PC-3 (cell line): ENCODE results near the gene CCR6. TPM values are rescaled to one million over a fixed set of nuclear protein-coding genes. Genes with fewer than 3 reads are reported as not detected.
"Not testable (repeated sequence)": the region's sequence is repeated elsewhere in the genome, so short reads cannot be mapped to it uniquely, and the experiment has no call there.

Experiments used
- ATAC-seq: fragments of 200-7000 bp; cut with Tn5 transposase; 2 replicates; pipeline ENCODE4 v1.9.1; 2020; ENCODE audit warnings: mild to moderate bottlenecking, moderate library complexity
- BruUV-seq: library from RNA; stranded (reverse); fragments of 400-500 nt; replicated peaks from 2 replicates; lab custom pipeline; 2021; lab: Mats Ljungman, UMichigan
- CTCF ChIA-PET: fragments of 300-600 bp; sonication (Branson Sonifier 250); formaldehyde crosslinking; loops from one replicate; lab custom pipeline; 2022; ENCODE audit warnings: antibody characterized with exemption; lab: Charles Lee
- POLR2A ChIA-PET: fragments of 300-600 bp; sonication (Branson Sonifier 250); formaldehyde crosslinking; loops from one replicate; lab custom pipeline; 2022; ENCODE audit warnings: antibody characterized with exemption; ENCODE audit not compliant: unreplicated experiment; lab: Charles Lee
- DNase-seq: peaks from one replicate; pipeline ENCODE4 v3.0.0-alpha.2; 2015
- H2AFZ ChIP-seq: fragments of 300-600 bp; sonication (generic); 2 replicates; pipeline ENCODE4 v1.6.0; 2016; ENCODE audit warnings: antibody characterized with exemption, low read length
- H3F3A ChIP-seq: fragments of 300-600 bp; sonication (generic); one replicate; pipeline ENCODE4 v1.6.0; 2017; ENCODE audit warnings: antibody characterized with exemption, low read length, control low read depth, mild to moderate bottlenecking; ENCODE audit not compliant: unreplicated experiment
- H3K27ac ChIP-seq: fragments of 300-600 bp; sonication (generic); 2 replicates; pipeline ENCODE4 v1.5.1; 2016; ENCODE audit warnings: mild to moderate bottlenecking, low read length
- H3K27me3 ChIP-seq: fragments of 300-600 bp; sonication (generic); 2 replicates; pipeline ENCODE4 v1.6.1; 2016; ENCODE audit warnings: low read length, mixed read lengths
- H3K36me3 ChIP-seq: fragments of 300-600 bp; sonication (generic); 2 replicates; pipeline ENCODE4 v1.6.1; 2016; ENCODE audit warnings: low read depth, mixed run types, low read length, mixed read lengths
- H3K4me1 ChIP-seq: fragments of 300-600 bp; sonication (generic); 2 replicates; pipeline ENCODE4 v1.5.1; 2016; ENCODE audit warnings: low read length; ENCODE audit not compliant: insufficient read depth
- H3K4me2 ChIP-seq: fragments of 300-600 bp; sonication (generic); 2 replicates; pipeline ENCODE4 v1.6.0; 2016; ENCODE audit warnings: low read length
- H3K4me3 ChIP-seq: fragments of 300-600 bp; sonication (generic); 2 replicates; pipeline ENCODE4 v1.5.1; 2016; ENCODE audit warnings: mild to moderate bottlenecking, low read length, mixed read lengths
- H3K79me2 ChIP-seq: fragments of 300-600 bp; sonication (generic); 2 replicates; pipeline ENCODE4 v1.6.1; 2017; ENCODE audit warnings: low read length, mixed read lengths
- H3K9ac ChIP-seq: fragments of 300-600 bp; sonication (generic); 2 replicates; pipeline ENCODE4 v1.6.0; 2016; ENCODE audit warnings: mild to moderate bottlenecking, low read length
- H3K9me2 ChIP-seq: fragments of 300-600 bp; sonication (generic); replicated peaks from 2 replicates; pipeline ENCODE4 v1.6.1; 2016; ENCODE audit warnings: mixed run types, low read length, mixed read lengths
- H3K9me3 ChIP-seq: fragments of 300-600 bp; sonication (generic); 2 replicates; pipeline ENCODE4 v1.6.1; 2016; ENCODE audit warnings: low read length, mixed read lengths
- H4K20me1 ChIP-seq: fragments of 300-600 bp; sonication (generic); 2 replicates; pipeline ENCODE4 v1.6.1; 2016; ENCODE audit warnings: low read length, mixed read lengths
- EZH2 ChIP-seq: fragments of 300-600 bp; sonication (generic); IDR thresholded peaks from one replicate; pipeline ENCODE4 v1.6.1; 2017; ENCODE audit warnings: antibody characterized with exemption, mild to moderate bottlenecking, low read length; ENCODE audit not compliant: unreplicated experiment
- EZH2phosphoT487 ChIP-seq: fragments of 300-600 bp; sonication (generic); IDR thresholded peaks from 2 replicates; pipeline ENCODE4 v1.6.1; 2018; ENCODE audit warnings: mild to moderate bottlenecking, antibody characterized with exemption, low read length, borderline replicate concordance
- intact Hi-C: fragments of 100-400 bp; cut with micrococcal nuclease; formaldehyde crosslinking; loops from 2 replicates; pipeline ENCODE4 v1.9.0; 2023
- total RNA-seq: library from RNA; depleted of rRNA; stranded (reverse); fragments of >200 nt; gene quantifications from 2 replicates; pipeline ENCODE4 v1.2.3, GENCODE V29; 2014
- TF ChIP-seq, protein P1 (sequence below): fragments of 300-600 bp; sonication (generic); conservative IDR thresholded peaks from 2 replicates; pipeline ENCODE4 v1.5.1; 2017; ENCODE audit warnings: antibody characterized with exemption, low read depth, mild to moderate bottlenecking, low read length

Gene CCR6
- total RNA-seq, 1 experiment from 2014 or later, result not detected

DNA sequence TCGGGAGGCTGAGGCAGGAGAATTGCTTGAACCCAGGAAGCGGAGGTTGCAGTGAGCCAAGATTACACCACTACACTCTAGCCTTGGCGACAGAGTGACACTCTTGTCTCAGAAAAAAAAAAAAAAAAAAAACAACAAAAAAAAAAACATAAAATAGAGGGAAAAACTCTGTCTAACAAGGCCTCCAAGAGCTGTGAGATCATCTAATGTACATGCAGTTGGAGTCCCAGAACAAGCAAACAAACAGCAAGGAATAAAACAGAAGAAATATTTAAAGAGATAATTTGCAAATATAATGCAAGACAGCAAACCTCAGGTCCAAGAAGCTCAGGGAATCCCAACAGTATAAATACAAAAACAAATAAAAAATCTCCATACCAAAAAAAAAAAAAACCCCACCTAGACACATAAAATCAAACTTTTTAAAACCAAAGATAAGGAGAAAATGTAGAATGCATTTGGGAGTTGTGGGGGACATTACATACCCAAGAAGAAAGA, 35.0 kb upstream of the CCR6 start:
- H3K79me2 ChIP-seq, result no peaks in the 10 kb centered on the region
- no peak for ATAC-seq
- H3K9me3 ChIP-seq, result no peaks in the 10 kb centered on the region
- no peak overlapping the region for H3K9ac ChIP-seq
- no peaks in the 10 kb centered on the region for H3K4me1 ChIP-seq
- ChIA-PET CTCF (no interaction called here), POLR2A (interaction anchor here (0.7 kb wide), 1 partner anchor 279 kb away, joined by 3 read pairs; no protein-coding TSS in a partner anchor)
- no TSS peak for BruUV-seq
- no peak overlapping the region for H3K4me3 ChIP-seq
- H3K4me2 ChIP-seq, result no peak overlapping the region
- H3K27me3 ChIP-seq, result peaks cover 13% of the 10 kb centered on the region; the same call in 1 of the 2 replicates
- DNase-seq, result no peak
- H4K20me1 ChIP-seq, result no peaks in the 10 kb centered on the region
- intact Hi-C loops, result no loop called here
- no peak for TF ChIP-seq EZH2
- TF ChIP-seq, protein P1, sequence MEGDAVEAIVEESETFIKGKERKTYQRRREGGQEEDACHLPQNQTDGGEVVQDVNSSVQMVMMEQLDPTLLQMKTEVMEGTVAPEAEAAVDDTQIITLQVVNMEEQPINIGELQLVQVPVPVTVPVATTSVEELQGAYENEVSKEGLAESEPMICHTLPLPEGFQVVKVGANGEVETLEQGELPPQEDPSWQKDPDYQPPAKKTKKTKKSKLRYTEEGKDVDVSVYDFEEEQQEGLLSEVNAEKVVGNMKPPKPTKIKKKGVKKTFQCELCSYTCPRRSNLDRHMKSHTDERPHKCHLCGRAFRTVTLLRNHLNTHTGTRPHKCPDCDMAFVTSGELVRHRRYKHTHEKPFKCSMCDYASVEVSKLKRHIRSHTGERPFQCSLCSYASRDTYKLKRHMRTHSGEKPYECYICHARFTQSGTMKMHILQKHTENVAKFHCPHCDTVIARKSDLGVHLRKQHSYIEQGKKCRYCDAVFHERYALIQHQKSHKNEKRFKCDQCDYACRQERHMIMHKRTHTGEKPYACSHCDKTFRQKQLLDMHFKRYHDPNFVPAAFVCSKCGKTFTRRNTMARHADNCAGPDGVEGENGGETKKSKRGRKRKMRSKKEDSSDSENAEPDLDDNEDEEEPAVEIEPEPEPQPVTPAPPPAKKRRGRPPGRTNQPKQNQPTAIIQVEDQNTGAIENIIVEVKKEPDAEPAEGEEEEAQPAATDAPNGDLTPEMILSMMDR, result no peak
- no peak for TF ChIP-seq EZH2phosphoT487
- no peaks in the 10 kb centered on the region for H3K9me2 ChIP-seq
- H3K36me3 ChIP-seq, result no peaks in the 10 kb centered on the region
- no peak overlapping the region for H3K27ac ChIP-seq
- no peaks in the 10 kb centered on the region for H3F3A ChIP-seq
- no peak overlapping the region for H2AFZ ChIP-seq

DNA sequence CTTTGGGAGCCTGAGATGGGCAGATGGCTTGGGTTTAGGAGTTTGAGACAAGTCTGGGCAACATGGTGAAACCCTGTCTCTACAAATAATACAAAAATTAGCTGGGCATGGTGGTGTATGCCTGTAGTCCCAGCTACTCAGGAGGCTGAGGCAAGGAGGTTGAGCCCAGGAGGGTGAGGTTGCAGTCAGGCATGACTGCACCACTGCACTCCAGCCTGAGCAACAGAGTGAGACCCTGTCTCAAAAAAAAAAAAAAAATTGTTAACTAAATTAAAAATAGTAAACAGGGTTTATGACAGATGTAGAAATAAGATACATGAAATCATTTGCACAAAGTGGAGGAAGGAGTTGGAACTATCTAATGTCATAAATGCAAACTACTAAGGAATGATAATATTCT, 34.2 kb upstream of the CCR6 start:
- BruUV-seq, H3K9me2 ChIP-seq, H3K36me3 ChIP-seq, H3K4me1 ChIP-seq, H2AFZ ChIP-seq, DNase-seq, CTCF ChIA-PET, H3K4me2 ChIP-seq, H3K79me2 ChIP-seq, H4K20me1 ChIP-seq, H3K4me3 ChIP-seq, H3K9me3 ChIP-seq, intact Hi-C loops, H3F3A ChIP-seq, H3K27ac ChIP-seq, POLR2A ChIA-PET, ATAC-seq, H3K9ac ChIP-seq: not testable (repeated sequence)
- peaks cover 18% of the 10 kb centered on the region; the same call in 1 of the 2 replicates for H3K27me3 ChIP-seq

DNA sequence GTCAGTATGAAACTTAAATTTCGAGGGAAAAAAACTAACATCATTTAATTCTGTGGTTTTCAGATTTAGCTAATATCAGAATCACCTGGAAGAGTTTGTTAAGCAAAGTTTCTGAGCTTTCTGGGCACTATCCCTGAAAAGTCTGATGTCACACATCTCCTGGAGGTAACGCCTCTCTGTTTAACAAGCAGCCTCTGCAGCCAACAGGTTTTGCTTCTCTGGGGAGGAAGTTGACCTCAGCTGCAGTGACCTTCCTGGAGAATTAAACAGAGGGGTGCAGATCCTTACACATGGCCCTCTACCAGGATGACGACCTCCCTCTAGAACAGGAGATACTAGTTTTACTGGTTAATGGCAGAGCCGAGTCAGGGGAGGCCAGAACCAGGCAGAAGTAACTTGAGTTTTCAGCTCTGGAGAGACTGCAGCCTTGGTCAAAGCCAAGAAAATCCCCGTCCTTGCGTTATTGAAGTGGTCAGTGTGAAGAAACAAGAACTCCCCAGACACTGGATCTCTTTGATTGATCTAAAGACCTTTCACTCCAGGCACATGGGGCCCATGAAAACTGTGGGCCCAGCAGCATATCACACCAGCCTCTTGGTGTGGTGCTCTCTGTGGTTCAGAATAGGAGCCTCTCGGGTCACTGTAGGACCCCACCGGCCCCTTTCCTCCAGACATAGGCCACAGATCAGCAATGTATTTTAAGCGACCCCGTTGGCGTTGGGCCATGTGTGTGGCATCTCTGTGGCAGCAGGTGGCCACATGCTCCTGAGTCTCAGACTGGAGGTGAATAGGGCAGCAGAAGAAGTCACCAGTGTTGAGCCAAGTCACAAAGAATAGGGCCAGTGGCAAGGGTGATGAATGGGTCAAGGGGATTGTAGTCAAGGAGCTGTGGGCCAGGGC, 33.4 kb upstream of the CCR6 start:
- no TSS peak for BruUV-seq
- TF ChIP-seq, protein P1, result no peak
- Histone ChIP-seq H3F3A (no peaks in the 10 kb centered on the region), H3K27me3 (peaks cover 18% of the 10 kb centered on the region; the same call in 1 of the 2 replicates), H2AFZ (no peak overlapping the region), H3K9ac (no peak overlapping the region), H3K27ac (no peak overlapping the region), H3K4me1 (no peaks in the 10 kb centered on the region), H3K4me3 (no peak overlapping the region), H3K4me2 (no peak overlapping the region), H3K9me3 (no peaks in the 10 kb centered on the region), H3K36me3 (no peaks in the 10 kb centered on the region), H3K9me2 (no peaks in the 10 kb centered on the region), H4K20me1 (no peaks in the 10 kb centered on the region), H3K79me2 (no peaks in the 10 kb centered on the region)
- intact Hi-C loops, result no loop called here
- DNase-seq (no peak), ATAC-seq (no peak)
- ChIA-PET CTCF (no interaction called here), POLR2A (no interaction called here)
